Heart right ventricle (tissue), 16 donors: ENCODE results near the gene MLLT3. TPM values are rescaled to one million over a fixed set of nuclear protein-coding genes. Genes with fewer than 3 reads are reported as not detected.

Experiments
- ATAC-seq, 8 donors: fragments of 200-7000 bp; cut with Tn5 transposase; one replicate each; pipeline ENCODE4 v1.9.1; 2020; ENCODE audit warnings: mild to moderate bottlenecking in 8 of 8, moderate library complexity in 8 of 8, moderate number of reproducible peaks in 1 of 8
- DNase-seq, 2 donors: peaks; one replicate each; pipeline ENCODE4 v3.0.0-alpha.2; 2020
- H3K27ac ChIP-seq, 10 donors: fragments of 200-600 bp; sonication (generic) in 2 of 10; one replicate each; pipeline versions ENCODE4 v1.5.0 to v1.8.0; 2020 to 2022; ENCODE audit warnings: mild to moderate bottlenecking in 3 of 10
- H3K27me3 ChIP-seq, 7 donors: fragments of 200-600 bp; one replicate each; pipeline ENCODE4 v1.8.0; 2021 to 2022; ENCODE audit warnings: mild to moderate bottlenecking in 2 of 7
- H3K36me3 ChIP-seq, 9 donors: fragments of 200-600 bp; sonication (generic) in 1 of 9; one replicate each; pipeline versions ENCODE4 v1.5.0 to v1.8.0; 2020 to 2022; ENCODE audit warnings: mild to moderate bottlenecking in 2 of 9
- H3K4me1 ChIP-seq, 9 donors: fragments of 200-600 bp; sonication (generic) in 1 of 9; one replicate each; pipeline versions ENCODE4 v1.5.0 to v1.8.0; 2020 to 2022; ENCODE audit warnings: mild to moderate bottlenecking in 4 of 9
- H3K4me3 ChIP-seq, 10 donors: fragments of 200-600 bp; sonication (generic) in 2 of 10; one replicate each; pipeline versions ENCODE4 v1.5.0 to v1.8.0; 2020 to 2022; ENCODE audit warnings: mild to moderate bottlenecking in 7 of 10, moderate library complexity in 2 of 10
- H3K9me3 ChIP-seq, 11 donors: fragments of 200-600 bp in 10 of 11; sonication (generic) in 2 of 11; one replicate each; pipeline versions ENCODE4 v1.5.0 to v1.8.0; 2013 to 2022; ENCODE audit warnings: mild to moderate bottlenecking in 2 of 11, control low read depth in 1 of 11, moderate library complexity in 1 of 11
- WGBS, 2 donors: extraction: QIAGEN DNeasy Blood & Tissue Kit; methylation state at CpG; one replicate each; pipeline ENCODE4 v1.1.7; 2013; ENCODE audit warnings: inconsistent platforms in 1 of 2; 5-methylcytosine and 5-hydroxymethylcytosine counted together
- intact Hi-C, 10 donors: fragments of 100-400 bp; cut with DNase I; formaldehyde crosslinking; loops; one replicate each; pipeline versions ENCODE4 v1.11.1 to v1.14.2; 2022
- polyA plus RNA-seq, 2 donors: library from polyadenylated mRNA; stranded (reverse); fragments of 200-250 nt; gene quantifications; one replicate each; pipeline ENCODE4 v1.2.3, GENCODE V29; 2013
- total RNA-seq, 10 donors: library from RNA; stranded (reverse); fragmentation: NEBNext Ultra II Directional in 3 of 10; extraction: Animal tissue kit (Norgen Biotek cat#: 25700) in 3 of 10; gene quantifications; one replicate each; pipeline versions ENCODE4 v1.2.1 to v1.2.4, GENCODE V29; 2021 to 2023
- TF ChIP-seq, protein P1 (sequence below), 9 donors: fragments of 200-600 bp; sonication (generic) in 2 of 9; IDR thresholded peaks; one replicate each; pipeline versions ENCODE4 v1.5.0 to v1.8.0; 2021 to 2022; ENCODE audit warnings: antibody characterized with exemption in 9 of 9, mild to moderate bottlenecking in 5 of 9, moderate library complexity in 1 of 9
- donor health status: Arrhythmogenic right ventricular cardiomyopathy.
- donor health status: ischemic (EF 13 %, LVEDD 7.1; RV severe dilation, severe dysfunction).
- donor health status: healthy with polysubstance abuse.
- donor health status: DM: no; HTN: yes; CAD: no.
- donor health status: DM: no; HTN: no; CAD: no.
- donor health status: ischemic (EF 25% LVEDD 6.9; RV normal size, moderate dysfunction).
- donor health status: ischemic (EF 25% LVEDD 5.7; RV mildly dilated, moderate dysfunction).
- donor health status: healthy.
- donor health status: DM: yes; HTN: yes; CAD: no.
- donor health status: Ischemic cardiomyopathy.
- donor health status: ischemic (EF 35%, LVEDD 5.7; RV mildly dilated, moderate dysfunction).
- donor health status: nonischemic (EF 11% LVEDD 7.7; RV severe dilation, severe dysfunction).
- donor health status: DM: yes; HTN: yes; CAD: no.
- donor health status: PGD.
- donor health status: ischemic (EF 29% LVEDD 5.4; RV normal size, mild dysfunction).
- donor health status: nonischemic (EF 23%, LVEDD 6.1; RV moderate dilation, normal function).

Gene MLLT3
- total and polyA plus RNA-seq, 12 donors, result 4.3 to 22.7 (median 13.5) TPM

DNA sequence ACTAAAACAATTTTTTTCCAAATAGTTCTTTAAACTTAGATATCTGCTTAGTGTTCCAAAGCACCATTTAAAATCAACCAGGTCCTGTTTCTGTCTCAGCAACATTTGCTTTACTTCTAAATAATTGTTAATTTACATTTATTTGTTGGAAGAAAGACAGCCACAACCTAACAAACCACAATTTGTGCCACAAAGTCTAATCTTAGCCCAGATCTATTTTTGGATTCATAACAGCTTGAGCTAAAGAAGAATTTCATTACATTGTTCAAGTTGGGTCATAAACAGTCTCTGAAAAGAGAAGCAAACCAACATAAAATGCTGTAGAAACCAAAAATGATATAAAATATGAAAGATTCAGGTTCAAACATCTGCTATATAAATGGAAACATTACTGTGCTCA, 24.4 kb downstream of the MLLT3 start:
- H3K4me1 ChIP-seq, result peaks cover under 1 to 38% (median 17%) of the 10 kb centered on the region in 9 donors
- H3K36me3 ChIP-seq, result no peaks in the 10 kb centered on the region
- H3K27me3 ChIP-seq, result no peaks in the 10 kb centered on the region
- no peak for DNase-seq
- no peak overlapping the region for H3K27ac ChIP-seq
- no peaks in the 10 kb centered on the region for H3K9me3 ChIP-seq
- intact Hi-C loops, result no loop called here
- no peak overlapping the region for H3K4me3 ChIP-seq
- TF ChIP-seq, protein P1, sequence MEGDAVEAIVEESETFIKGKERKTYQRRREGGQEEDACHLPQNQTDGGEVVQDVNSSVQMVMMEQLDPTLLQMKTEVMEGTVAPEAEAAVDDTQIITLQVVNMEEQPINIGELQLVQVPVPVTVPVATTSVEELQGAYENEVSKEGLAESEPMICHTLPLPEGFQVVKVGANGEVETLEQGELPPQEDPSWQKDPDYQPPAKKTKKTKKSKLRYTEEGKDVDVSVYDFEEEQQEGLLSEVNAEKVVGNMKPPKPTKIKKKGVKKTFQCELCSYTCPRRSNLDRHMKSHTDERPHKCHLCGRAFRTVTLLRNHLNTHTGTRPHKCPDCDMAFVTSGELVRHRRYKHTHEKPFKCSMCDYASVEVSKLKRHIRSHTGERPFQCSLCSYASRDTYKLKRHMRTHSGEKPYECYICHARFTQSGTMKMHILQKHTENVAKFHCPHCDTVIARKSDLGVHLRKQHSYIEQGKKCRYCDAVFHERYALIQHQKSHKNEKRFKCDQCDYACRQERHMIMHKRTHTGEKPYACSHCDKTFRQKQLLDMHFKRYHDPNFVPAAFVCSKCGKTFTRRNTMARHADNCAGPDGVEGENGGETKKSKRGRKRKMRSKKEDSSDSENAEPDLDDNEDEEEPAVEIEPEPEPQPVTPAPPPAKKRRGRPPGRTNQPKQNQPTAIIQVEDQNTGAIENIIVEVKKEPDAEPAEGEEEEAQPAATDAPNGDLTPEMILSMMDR (IDR thresholded peaks at IDR 0.05), result no peak
- ATAC-seq, result no peak

DNA sequence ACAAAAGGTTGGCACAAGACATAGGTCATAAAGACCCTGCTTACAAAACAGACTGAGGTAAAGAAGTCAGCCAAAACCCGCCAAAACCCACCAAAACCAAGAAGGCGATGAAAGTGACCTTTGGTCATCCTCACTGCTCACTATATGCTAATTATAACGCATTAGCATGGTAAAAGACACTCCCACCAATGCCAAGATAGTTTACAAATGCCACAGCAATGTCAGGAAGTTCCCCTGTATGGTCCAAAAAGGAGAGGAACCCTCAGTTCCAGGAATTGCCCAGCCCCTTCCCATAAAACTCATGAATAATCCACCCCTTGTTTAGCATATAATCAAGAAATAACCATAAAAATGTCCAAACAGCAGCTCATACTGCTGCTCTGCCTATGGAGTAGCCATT, 27.7 kb downstream of the MLLT3 start:
- TF ChIP-seq, protein P1 (IDR thresholded peaks at IDR 0.05), result no peak
- Histone ChIP-seq H3K36me3 (no peaks in the 10 kb centered on the region), H3K27ac (no peak overlapping the region), H3K9me3 (no peaks in the 10 kb centered on the region), H3K27me3 (no peaks in the 10 kb centered on the region), H3K4me3 (no peak overlapping the region), H3K4me1 (peaks cover 0 to 23% (median 0%) of the 10 kb centered on the region in 9 donors)
- DNase-seq, result no peak
- 84 to 90% methylated on average over 3 of the region's 3 CpGs for WGBS, 2 donors
- intact Hi-C loops, result no loop called here
- ATAC-seq, result no peak

DNA sequence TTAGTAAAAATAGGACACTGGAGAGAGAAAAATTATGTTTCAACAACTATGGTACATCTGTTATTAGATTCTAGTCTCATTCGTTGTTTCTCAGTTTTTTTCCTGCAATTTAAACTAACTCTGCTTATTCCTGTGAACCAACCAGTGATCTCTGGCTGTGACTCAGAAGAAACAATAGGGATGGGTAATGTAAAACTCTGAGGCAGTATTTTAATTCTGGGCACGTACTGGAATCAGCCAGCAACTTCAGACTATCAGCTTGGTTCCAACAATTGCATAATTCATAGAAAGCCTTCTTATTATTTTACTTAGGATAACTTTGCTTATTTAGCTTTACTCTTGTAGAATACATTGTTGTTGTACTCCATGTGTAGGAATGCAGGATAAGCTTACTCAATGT, 28.8 kb downstream of the MLLT3 start:
- Histone ChIP-seq H3K9me3 (no peaks in the 10 kb centered on the region), H3K27me3 (no peaks in the 10 kb centered on the region)

DNA sequence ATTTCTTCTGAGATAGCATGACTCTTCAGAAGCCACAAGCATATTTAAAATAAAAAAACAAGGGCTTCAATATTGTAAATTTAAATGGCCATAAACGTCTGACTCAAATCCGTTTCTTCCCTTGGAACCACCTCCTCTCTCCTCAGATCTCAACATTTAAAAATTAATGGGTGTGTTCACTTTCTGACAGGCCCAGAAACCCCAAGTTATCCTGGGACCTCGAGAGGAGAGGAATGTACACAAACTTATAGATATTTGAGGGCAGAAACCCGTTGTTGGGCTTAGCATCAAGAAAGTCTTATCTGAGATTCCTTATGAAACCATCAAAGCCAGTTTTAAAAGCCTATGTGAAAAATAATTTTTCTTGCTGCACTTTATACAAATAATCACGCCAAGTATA, 29.2 kb downstream of the MLLT3 start:
- H3K4me3 ChIP-seq, result no peak overlapping the region
- DNase-seq (no peak), ATAC-seq (no peak)
- H3K9me3 ChIP-seq, result no peaks in the 10 kb centered on the region
- peaks cover 0 to 22% (median 0%) of the 10 kb centered on the region in 9 donors for H3K4me1 ChIP-seq
- no peaks in the 10 kb centered on the region for H3K27me3 ChIP-seq
- no peaks in the 10 kb centered on the region for H3K36me3 ChIP-seq
- H3K27ac ChIP-seq, result no peak overlapping the region
- TF ChIP-seq, protein P1 (IDR thresholded peaks at IDR 0.05), result no peak
- intact Hi-C loops, result no loop called here
- 73 to 82% methylated on average over 5 of the region's 5 CpGs for WGBS, 2 donors

More for the DNA sequence above, 28.8 kb downstream of the MLLT3 start:
- peaks cover 0 to 23% (median 0%) of the 10 kb centered on the region in 9 donors for H3K4me1 ChIP-seq
- H3K27ac ChIP-seq, result no peak overlapping the region
- no peak for ATAC-seq
- 58 to 68% methylated on average over 2 of the region's 2 CpGs for WGBS, 2 donors
- no peak overlapping the region for H3K4me3 ChIP-seq
- intact Hi-C loops, result no loop called here
- no peak for DNase-seq
- H3K36me3 ChIP-seq, result no peaks in the 10 kb centered on the region
- TF ChIP-seq, protein P1 (IDR thresholded peaks at IDR 0.05), result no peak
